ENCODE data around the gene KIF5A. TPM values are rescaled to one million over a fixed set of nuclear protein-coding genes. Genes with fewer than 3 reads are reported as not detected.
"Not testable (repeated sequence)": the region's sequence is repeated elsewhere in the genome, so short reads cannot be mapped to it uniquely, and the experiment has no call there.

Gene KIF5A
- total RNA-seq, 2 experiments from 2014 or later = 1.2 to 1.3 TPM

GRCh38 chr12:57511588-57512325, 38.1 kb upstream of the KIF5A start:
- H3K27ac Mint-ChIP-seq = peak overlapping the region; percentile 57
- no peak overlapping the region for H3K4me3 Mint-ChIP-seq
- H3K9me3 Mint-ChIP-seq = no peaks in the 10 kb centered on the region
- DNase-seq (no peak), ATAC-seq (no peak)
- no peaks in the 10 kb centered on the region for H3K27me3 Mint-ChIP-seq
- H3K36me3 Mint-ChIP-seq (ENCODE audit: low read depth) = peaks cover 60% of the 10 kb centered on the region
- peaks cover 7% of the 10 kb centered on the region for H3K4me1 Mint-ChIP-seq (ENCODE audit: low read depth)
- CTCF ChIA-PET = interaction anchor here (0.6 kb wide), 1 partner anchor 20 kb away, joined by 3 read pairs; no protein-coding TSS in a partner anchor
- POLR2A ChIA-PET = interaction anchor here (0.7 to 2.0 kb wide), 4 partner anchors 22 to 35 kb away, joined by 3 to 6 read pairs (median 4); partner anchors contain the start of genes ARHGAP9 and MARS1
- intact Hi-C loops (cut with micrococcal nuclease) = no loop called here
- TF ChIP-seq CTCF (IDR thresholded peaks at IDR 0.05) = no peak

- POLR2A ChIA-PET = interaction anchor here (0.7 to 2.0 kb wide), 4 partner anchors 8 to 33 kb away, joined by 3 to 6 read pairs (median 4); partner anchors contain the start of genes ARHGAP9 and MARS1
- H3K27ac Mint-ChIP-seq = peak overlapping the region; percentile 57
- intact Hi-C loops (cut with micrococcal nuclease) = no loop called here
- CTCF ChIA-PET = interaction anchor here (1.0 kb wide), 1 partner anchor 54 kb away, joined by 3 read pairs; the partner anchor contains the start of gene GLI1
- H3K4me1 Mint-ChIP-seq (ENCODE audit: low read depth) = peaks cover 16% of the 10 kb centered on the region
- no peak overlapping the region for H3K4me3 Mint-ChIP-seq
- DNase-seq = no peak
- ATAC-seq = no peak
- no peaks in the 10 kb centered on the region for H3K9me3 Mint-ChIP-seq
- H3K36me3 Mint-ChIP-seq (ENCODE audit: low read depth) = peaks cover 68% of the 10 kb centered on the region
- TF ChIP-seq CTCF (IDR thresholded peaks at IDR 0.05) = no peak
- no peaks in the 10 kb centered on the region for H3K27me3 Mint-ChIP-seq
These were observed 37.2 kb upstream of the KIF5A start for GRCh38 chr12:57512665-57513064.

GRCh38 chr12:57513266-57513665, 36.6 kb upstream of the KIF5A start:
- intact Hi-C loops (cut with micrococcal nuclease) = no loop called here
- peaks cover 68% of the 10 kb centered on the region for H3K36me3 Mint-ChIP-seq (ENCODE audit: low read depth)
- H3K4me1 Mint-ChIP-seq (ENCODE audit: low read depth) = peaks cover 20% of the 10 kb centered on the region
- no peaks in the 10 kb centered on the region for H3K27me3 Mint-ChIP-seq
- TF ChIP-seq CTCF (IDR thresholded peaks at IDR 0.05) = no peak
- ATAC-seq (no peak), DNase-seq (no peak)
- H3K4me3 Mint-ChIP-seq = no peak overlapping the region
- ChIA-PET POLR2A (interaction anchor here (0.8 to 2.0 kb wide), 3 partner anchors 8 to 33 kb away, joined by 3 to 6 read pairs (median 4); partner anchors contain the start of genes ARHGAP9 and MARS1), CTCF (interaction anchor here (1.0 kb wide), 1 partner anchor 54 kb away, joined by 3 read pairs; the partner anchor contains the start of gene GLI1)
- H3K9me3 Mint-ChIP-seq = no peaks in the 10 kb centered on the region
- H3K27ac Mint-ChIP-seq = peak overlapping the region; percentile 57

GRCh38 chr12:57513677-57514076, 36.2 kb upstream of the KIF5A start:
- H3K27me3 Mint-ChIP-seq; DNase-seq; intact Hi-C loops (cut with micrococcal nuclease); ATAC-seq; H3K4me3 Mint-ChIP-seq; H3K9me3 Mint-ChIP-seq: not testable (repeated sequence)
- H3K27ac Mint-ChIP-seq = peak overlapping the region; percentile 57
- POLR2A ChIA-PET = interaction anchor here (2.0 kb wide), 1 partner anchor 34 kb away, joined by 6 read pairs; the partner anchor contains the start of gene ARHGAP9
- CTCF ChIA-PET = interaction anchor here (1.0 kb wide), 1 partner anchor 55 kb away, joined by 3 read pairs; the partner anchor contains the start of gene GLI1
- peaks cover 72% of the 10 kb centered on the region for H3K36me3 Mint-ChIP-seq (ENCODE audit: low read depth)
- H3K4me1 Mint-ChIP-seq (ENCODE audit: low read depth) = peaks cover 23% of the 10 kb centered on the region

GRCh38 chr12:57514246-57514645, 35.6 kb upstream of the KIF5A start:
- H3K9me3 Mint-ChIP-seq; intact Hi-C loops (cut with micrococcal nuclease); DNase-seq; ATAC-seq; H3K4me3 Mint-ChIP-seq; H3K27me3 Mint-ChIP-seq: not testable (repeated sequence)
- Mint-ChIP-seq H3K27ac (peak overlapping the region; percentile 23), H3K36me3 (ENCODE audit: low read depth) (peaks cover 74% of the 10 kb centered on the region), H3K4me1 (ENCODE audit: low read depth) (peaks cover 29% of the 10 kb centered on the region)
- ChIA-PET CTCF (interaction anchor here (0.7 to 2.0 kb wide), 4 partner anchors 10 to 58 kb away, joined by 3 to 9 read pairs (median 4); no protein-coding TSS in a partner anchor), POLR2A (interaction anchor here (0.7 to 1.4 kb wide), 6 partner anchors 9 to 37 kb away, joined by 3 to 5 read pairs (median 4); partner anchors contain the start of gene ARHGAP9)

Data from activated CD8-positive, alpha-beta T cell treated with anti-CD3 and anti-CD28 coated beads for 36 hours (primary cell).